Central memory CD4-positive, alpha-beta T cell (primary cell): ENCODE data around the gene UQCRC2.
A peak's percentile ranks its signal among the peaks of the same experiment; 100 is the strongest.
"Not testable (repeated sequence)": the region's sequence is repeated elsewhere in the genome, so short reads cannot be mapped to it uniquely, and the experiment has no call there.

Source experiments
- DNase-seq: peaks from one replicate; pipeline ENCODE4 v3.0.0; 2022
- total RNA-seq, 3 experiments: gene quantifications; one replicate each; lab custom pipeline; 2026; lab: John Stamatoyannopoulos, UW

UQCRC2 gene
- 95.1 to 206 (median 132) reads per million in 3 experiments for total RNA-seq

DNA sequence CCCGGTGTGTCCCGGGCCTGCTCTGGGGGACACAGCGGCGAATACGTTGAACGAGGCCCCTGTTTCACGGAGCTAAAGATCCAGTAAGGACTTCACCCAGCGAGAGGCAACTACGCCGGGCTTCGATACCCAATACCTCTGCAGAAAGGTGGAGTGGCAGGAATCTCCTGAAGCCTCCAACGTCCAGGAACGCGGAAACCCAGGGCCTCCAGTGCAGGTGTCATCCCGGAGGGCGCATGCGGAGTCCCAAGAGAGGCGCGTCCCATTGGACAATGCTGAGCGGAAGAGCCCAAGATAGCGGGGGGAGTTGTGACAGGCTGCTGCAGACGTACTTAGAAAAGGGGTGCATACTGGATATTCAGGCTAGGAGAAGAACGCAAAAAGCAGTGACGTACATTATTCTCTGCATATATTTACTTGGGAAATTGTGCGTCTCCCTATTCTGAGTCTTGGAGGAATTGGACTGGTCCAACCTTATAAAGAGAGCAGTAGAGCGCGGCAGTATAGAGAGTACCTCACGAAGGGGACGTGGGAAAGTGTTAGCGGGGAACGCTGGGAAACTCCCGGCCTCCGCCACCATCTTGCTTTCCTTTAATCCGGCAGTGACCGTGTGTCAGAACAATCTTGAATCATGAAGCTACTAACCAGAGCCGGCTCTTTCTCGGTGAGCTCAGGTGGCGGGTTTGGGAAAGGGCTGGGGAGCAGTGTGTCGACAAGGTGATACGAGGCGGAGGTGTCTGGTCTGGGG is at the start of gene UQCRC2:
Gene UQCRC2 (plus strand): TSS at position 569 of the 748 bp plus-strand sequence. CDS start 63 bp downstream, at position 632.
- DNase-seq = peak; percentile 90

DNA sequence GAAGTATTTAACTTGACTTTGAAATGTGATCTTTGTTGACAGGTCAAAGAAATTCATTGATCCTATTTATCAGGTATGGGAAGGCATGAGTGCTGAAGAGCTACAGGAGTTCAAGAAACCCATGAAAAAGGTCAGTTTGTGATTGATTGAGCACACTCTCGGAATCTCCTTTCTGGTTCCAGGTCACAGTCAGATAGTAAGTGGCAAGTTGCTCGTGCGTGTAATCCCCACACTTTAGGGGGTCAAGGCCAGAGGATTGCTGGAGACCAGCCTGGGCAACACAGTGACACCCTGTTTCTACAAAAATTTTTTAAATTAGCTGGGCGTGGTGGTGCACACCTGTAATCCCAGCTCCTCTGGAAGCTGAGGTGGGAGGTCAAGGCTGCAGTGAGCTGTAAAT is 20.5 kb upstream of the UQCRC2 start:
- DNase-seq = not testable (repeated sequence)

DNA sequence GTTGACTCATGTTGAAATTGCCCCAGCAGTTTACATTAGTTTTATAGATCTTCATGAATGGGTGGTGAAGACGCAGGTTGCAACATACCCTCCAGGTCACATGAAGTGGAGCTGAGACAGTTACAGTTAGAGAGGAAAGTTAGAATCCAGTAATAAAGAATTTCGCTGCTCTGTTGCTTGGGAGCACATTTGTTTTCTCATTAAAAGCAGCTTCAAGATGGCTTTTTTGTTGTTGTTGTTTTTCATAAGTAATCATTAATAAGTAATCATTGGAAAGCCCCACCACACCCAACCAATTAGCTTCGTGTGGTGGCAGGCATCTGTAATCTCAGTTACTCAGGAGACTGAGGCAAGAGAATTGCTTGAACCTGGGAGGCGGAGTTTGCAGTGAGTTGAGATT is 19.8 kb upstream of the UQCRC2 start:
- DNase-seq = not testable (repeated sequence)

DNA sequence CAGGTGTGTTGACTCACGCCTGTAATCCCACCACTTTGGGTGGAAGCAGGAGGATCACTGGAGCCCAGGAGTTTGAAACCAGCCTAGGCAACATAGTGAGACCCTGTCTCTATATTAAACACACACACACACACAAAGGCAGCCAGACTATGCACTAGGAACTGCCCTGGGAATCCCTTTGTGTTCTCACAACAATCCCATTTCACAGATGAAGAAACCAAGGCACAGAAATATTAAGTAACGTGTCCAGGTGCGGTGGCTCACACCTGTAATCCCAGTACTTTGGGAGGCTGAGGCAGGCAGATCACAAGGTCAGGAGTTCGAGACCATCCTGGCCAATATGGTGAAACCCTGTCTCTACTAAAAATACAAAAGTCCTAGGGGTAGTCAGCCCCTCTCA is 19.4 kb upstream of the UQCRC2 start:
- not testable (repeated sequence) for DNase-seq

DNA sequence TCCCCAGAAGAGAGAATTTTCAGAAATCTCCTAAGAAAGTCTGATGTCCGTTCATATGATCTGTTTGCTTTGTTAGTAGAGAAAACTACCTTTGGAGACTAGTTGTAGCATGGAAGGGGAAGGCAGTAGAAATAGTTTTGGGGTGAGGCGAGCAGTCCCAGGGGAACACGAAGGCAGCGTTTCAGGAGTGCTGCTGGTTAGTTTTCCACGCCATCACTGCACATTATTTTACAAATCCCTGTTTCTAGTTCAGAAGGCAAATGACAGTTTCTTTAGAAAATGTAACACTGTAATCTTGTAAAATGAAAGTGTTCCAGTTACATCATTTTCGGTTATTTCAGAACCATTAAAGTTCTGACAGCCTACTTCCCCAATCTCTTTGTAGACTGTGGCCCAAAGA is 16.9 kb upstream of the UQCRC2 start:
- DNase-seq = not testable (repeated sequence)

DNA sequence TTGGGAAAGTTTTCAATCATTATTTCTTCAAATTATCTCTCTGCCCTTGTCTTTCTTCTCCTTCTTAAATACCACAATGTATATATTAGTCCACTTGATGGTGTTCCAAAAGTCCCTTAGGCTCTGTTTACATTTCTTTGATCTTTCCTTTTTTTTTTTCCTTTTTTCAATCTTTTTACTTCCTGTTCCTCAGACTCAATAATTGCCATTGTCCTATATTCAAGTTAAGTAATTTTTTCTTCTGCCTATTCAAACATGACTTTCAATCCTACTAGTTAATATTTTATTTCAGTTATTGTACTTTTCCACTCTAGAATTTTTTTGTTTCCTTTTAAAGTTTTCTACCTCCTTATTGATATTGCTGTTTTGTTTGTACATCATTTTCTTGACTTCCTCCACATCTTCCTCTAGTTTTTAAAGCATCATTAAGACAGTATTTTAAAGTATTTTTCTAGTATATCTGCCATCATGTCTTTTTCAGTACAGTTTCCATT is 15.8 kb upstream of the UQCRC2 start:
- no peak for DNase-seq

DNA sequence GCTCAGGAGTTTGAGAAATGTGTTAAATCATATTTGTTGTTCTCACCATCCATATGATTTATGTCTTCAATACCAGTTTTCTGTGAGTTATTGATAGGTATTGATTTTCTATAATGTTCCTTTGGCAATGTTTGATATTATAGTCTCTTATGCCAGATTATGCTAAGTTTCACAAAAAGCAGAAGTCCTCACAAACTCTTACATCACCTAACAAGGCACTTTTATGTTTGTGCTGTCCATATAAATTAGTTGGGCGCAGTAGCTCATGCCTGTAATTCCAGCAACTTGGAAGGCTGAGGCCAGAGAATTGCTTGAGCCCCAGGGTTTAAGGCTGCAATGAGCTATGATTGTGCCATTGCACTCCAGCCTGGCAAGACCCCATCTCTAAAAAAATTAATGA is 12.6 kb upstream of the UQCRC2 start:
- DNase-seq = no peak

DNA sequence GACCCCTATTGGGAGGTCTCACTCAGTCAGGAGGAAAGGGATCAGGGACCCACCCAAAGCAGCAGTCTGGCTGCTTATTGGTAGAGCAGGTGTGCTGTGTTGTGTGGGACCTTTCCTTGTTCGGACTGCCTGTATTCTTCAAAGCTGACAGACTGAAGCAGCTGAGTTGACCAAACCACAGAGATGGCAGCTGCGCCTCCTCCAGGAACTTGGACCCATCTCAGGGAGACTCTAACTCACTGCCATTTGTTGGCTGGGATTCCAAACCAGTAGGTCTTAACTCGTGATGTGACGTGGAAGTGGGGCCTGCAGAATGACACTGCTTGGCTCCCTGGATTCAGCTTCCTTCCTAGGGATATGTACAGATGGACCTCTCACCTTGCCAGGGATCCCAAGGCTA is 9.6 kb upstream of the UQCRC2 start:
- no peak for DNase-seq

DNA sequence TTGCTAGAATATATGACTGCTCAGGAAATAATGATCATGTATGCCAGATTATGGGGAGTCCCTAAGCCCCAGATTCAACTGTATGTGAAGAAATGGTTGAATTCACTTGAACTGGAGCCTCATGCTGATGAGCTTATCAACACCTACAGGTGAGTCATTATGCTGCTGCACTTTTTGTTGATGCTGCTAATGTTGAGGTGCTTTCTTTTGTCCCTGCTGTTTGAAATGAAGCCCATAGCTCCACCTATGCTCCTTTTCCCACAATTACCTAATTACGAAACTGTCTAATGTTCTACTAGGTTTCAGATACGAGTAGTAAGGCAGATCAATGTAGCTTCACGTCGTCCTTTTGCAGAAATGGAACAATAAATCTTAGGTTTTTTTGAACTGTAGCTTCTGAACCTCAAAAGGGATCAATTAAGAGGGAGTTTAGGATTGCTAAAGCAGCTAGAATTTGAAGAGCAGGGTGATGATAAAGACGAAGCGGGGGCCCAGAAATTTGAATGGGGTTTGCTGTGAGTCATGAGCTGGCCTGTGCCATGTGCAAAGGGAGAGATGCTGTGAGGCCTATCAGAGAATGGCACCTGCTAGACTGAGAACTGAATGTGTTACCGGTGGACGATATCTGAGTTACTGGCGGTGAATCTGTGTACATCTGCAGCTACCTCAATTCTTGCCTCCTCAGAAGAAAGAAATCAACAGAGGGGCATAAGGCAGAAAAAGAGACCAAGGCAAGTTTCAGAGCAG is 6.1 kb upstream of the UQCRC2 start:
- DNase-seq = no peak

DNA sequence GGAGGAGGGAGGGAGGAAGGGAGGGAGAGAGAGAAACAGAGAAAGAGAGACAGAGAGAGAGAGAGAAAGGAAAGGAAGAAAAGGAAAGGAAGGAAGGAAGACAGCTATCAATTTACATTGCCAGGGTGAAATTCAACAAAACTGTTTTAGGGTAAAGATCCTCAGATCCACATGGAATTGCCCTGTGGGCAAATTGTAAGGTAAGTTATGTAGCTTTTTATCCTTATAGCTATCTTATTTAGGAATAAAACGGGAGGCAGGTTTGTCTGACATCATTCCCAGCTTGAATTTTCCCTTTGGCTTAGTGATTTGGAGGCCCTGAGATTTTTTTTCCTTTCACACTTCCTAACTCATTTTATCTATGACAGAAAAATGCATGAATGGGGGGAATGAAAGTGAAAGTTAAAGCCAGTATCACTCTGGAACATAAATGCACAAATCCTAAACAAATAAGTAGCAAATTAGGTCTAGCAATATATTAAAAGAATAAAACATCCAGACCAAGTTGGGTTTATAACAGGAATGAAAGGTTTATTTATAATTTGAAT is 3.4 kb upstream of the UQCRC2 start:
- DNase-seq = no peak

DNA sequence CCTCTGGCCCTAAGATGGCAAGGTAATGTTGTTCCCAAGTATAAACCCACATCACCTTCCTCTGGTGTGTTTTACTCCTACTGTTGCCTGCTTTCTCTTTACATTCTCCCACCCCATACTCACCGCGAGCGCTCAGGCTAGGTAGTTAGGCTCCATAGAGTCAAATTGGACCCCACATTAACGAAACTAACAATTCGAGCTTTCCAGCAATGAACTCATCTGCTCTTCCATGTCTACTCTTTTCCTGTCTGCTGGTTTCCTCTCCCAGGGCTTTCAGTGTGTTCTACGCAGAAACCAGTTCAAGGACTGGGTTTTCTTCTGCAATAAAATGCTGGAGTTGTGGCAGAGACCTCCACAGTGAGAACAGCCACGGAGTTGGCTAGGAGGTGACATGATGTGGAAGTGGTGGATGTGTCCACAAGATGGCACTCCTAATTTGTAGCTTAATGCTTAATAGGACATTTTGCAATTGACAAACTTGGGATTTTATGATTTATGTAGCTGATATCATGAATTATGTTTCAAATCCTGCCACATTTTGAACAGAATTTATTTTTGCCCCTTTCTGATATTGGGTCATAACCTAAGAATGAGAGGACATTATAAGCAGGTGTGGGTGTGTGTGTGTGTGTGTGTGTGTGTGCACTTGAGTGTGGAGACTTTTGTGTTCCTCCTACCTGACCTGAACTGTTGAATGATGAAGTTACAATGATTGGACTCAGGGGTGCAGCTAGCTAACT is 2.2 kb upstream of the UQCRC2 start:
- peak; percentile 21 for DNase-seq

DNA sequence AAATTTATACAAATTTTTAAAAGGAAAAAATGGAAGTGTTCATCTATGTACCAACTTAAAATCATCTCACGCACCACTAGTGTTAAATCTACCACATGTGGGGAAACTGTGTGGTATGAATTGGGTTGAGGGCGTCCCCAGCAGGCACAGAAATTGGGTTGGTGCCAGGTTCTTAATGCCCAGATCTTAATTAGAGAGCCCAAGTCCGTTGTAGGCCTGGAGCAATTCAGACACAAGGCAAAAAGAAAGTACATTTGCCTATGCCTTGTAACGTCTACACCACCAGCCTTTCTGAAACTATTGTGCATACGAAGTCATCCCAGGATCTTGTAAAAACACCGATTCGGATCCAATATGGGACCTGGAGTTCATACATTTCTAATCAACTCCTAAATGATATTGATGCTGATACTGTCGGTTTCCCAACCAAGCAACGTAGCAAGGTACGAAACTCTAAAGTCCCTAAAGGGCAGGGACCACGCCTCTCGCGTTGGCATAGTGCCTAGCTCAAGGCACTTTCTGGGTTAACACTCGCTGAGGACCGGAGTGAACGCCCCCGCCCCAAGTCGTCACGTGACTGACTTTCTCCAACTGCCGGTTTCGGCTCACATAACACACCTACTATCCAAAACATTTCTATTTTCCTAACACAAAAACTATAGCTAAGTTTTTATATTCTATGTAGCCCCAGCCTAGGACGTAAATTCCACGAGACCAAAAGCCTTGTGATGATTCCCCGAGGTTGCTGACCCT is 945 bp upstream of the UQCRC2 start:
- peak; percentile 78 for DNase-seq

DNA sequence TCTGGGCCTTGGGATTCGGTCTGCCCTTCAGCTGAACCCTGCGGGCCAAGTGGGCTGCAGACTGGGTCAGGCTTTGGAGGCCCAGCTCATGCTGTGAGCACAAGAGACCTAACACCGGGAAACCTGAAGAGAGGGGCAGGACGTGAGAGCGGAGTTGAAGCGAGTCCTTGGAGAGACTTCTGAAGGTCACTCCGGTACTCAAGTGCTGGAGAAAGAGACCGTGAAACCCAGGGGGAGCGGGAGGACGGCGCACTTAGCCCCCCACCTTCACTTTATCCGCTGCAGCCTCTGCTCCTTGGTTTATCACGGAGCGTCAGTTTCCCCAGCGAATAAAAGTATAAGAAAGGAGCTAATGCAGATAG is 361 bp downstream of the UQCRC2 start:
- no peak for DNase-seq

DNA sequence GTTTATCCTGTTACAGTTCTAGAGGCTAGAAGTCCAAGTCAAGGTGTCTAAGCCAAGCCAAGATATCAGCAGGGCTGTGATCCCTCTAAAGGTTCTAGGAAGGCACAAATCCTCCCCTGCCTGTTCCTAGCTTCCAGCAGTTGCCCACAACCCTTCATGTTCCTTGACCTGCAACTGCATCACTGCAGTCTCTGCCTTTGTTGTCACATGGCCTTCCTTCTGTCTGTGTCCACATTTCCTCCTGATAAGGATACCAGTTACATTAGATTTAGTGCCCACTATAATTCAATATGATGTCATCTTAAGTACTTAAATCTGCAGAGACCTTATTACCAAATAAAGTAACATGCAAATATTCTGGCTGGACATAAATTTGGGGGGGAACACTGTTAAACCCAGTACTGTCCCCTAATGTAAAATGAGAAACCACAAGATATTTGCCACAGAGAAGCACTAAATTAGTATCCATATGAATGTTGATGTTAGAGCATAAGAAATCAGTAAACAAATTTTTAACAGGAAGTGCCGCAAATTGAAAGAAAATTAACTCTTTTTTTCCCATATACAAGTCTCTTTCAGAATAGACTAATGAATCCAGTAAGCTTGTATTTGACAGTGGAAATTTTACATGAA is 4.7 kb downstream of the UQCRC2 start:
- no peak for DNase-seq

DNA sequence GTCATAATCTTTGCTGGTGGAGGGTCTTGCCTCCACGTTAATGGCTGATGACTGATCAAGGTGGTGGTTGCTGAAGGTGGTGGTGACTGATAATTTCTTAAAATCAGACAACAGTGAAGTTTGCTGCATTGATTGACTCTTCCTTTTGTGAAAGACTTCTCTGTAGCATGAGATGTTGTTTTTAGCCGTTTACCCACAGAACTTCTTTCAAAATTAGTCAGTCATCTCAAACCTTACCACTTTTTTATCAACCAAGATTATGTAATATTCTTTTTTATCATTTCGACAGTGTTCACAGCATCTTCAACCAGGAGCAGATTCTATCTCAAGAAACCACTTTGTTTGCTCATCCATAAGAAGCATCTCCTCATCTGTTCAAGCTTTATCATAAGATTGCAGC is 5.9 kb downstream of the UQCRC2 start:
- DNase-seq = no peak

DNA sequence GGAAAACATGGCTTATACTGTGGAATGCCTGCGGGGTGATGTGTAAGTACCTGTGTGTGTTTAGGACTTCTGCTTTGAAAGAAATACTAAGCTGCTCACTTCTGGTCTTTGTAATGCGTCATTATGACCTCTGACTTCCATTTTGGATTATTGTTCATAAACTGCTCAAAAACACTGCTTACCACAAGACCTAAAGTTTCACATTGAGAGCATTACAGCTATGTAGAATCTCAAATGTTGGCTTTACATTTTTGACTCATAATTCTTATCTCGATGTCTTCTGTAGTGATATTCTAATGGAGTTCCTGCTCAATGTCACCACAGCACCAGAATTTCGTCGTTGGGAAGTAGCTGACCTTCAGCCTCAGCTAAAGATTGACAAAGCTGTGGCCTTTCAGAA is 9.3 kb downstream of the UQCRC2 start:
- DNase-seq = no peak

DNA sequence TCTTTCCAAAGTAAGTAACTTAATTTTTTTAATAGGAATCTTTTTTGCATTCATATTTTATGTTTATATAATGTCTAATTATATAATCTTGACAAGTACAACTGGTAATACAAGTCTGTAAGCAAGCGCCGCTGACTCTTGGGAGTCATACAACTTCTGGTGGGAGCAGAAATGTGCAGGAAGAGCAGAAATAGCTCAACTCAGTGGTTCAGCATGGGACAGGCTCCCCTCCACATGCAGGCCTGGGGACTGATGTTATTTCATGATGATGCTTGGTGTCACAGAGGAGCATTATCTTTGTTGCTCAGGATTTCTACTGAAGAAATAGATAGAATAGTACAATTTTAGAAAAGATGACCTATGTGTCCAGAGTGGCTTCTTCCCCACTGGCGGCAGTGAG is 10.7 kb downstream of the UQCRC2 start:
- DNase-seq = no peak

DNA sequence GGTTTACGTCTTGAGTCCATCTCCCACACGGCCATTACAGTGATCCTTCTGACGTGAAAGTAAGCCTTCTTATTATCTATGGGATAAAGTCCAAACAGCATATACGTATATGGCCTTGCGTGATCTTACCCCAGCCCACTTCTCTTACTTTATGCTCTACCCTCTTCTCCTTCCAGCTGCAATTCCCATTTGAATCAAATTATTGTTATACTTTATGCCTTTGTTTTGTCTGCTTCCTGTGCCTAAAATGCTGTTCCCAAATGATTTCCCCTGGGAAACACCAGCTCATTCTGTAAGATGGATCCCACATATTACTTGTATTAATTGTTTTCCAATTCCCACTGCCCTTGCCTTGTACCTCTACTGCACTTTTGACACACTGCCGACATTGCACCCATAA is 11.2 kb downstream of the UQCRC2 start:
- DNase-seq = no peak

DNA sequence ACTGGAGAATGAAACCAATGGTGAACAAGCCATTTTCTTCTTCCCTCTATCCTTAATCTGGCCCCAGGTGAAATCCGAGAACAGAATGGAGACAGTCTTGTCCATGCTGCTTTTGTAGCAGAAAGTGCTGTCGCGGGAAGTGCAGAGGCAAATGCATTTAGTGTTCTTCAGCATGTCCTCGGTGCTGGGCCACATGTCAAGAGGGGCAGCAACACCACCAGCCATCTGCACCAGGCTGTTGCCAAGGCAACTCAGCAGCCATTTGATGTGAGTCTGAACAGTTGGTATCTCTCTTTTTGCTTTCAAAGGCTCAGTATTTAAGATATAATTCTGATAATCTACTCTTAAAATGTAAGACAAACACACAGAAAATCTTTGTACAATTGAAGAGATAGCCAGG is 18.7 kb downstream of the UQCRC2 start:
- DNase-seq = no peak

DNA sequence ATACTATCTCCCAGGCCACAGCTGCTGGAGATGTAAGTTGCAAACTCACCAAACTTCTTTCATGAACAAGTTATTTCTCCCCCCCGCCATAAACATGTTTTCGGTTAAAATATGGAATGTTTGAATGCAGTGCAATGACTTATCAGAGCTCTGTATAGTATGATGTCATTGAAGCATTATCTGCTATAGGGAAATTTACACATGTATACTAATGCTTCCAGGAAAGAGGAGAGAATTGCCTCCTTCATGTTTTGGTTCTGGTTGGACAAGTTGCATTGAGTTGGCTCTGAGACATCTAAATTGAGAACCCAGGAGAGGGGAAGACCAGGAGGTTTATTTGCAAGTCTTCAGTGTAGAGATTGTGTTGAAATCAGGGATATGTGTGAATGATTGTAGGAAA is 20.8 kb downstream of the UQCRC2 start:
- DNase-seq = no peak

DNA sequence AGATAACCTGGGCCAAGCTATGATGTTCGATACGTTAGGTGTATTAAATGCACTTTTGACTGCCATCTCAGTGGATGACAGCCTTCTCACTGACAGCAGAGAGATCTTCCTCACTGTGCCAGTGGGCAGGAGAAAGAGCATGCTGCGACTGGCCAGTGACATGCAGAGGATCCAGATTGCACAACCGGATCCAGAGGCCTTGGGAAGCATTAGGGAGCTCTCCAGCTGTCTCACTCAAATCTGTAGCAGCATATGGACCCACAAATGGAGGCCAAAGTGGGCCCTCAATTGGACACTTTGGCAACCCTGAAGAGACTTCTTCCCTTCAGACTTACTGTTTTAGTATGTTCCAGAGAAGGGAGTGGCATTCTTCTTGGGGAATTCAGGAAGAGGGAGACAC is 26.9 kb downstream of the UQCRC2 start:
- no peak for DNase-seq

DNA sequence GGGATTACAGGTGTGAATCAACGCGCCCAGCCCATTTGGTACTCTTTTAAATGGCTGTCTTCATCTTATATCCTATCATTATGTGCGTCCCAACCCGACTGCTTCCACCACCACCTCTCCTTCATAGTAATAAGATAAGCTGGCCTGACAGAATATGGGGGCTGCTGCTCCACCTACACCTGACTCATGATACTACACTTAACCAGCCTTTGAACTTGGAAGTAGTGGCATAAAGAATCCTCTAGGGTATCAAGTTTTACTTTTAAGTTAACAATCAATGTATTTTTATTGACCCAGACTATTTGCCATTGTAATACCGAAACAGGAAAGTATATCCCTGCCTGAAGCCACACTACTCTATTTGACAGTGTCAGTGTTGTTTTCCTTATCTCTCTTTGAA is 28.9 kb downstream of the UQCRC2 start:
- DNase-seq = no peak
